Kidney epithelial cell (primary cell): Measurements from ENCODE around the gene FER. TPM values are rescaled to one million over a fixed set of nuclear protein-coding genes. Genes with fewer than 3 reads are reported as not detected.

Experiments
- DNase-seq: peaks from one replicate; pipeline ENCODE4 v3.0.0-alpha.2; 2010; ENCODE audit warnings: low read depth
- H3K27me3 ChIP-seq: 2 replicates; pipeline ENCODE4 v1.6.0; 2011; ENCODE audit warnings: low read length; ENCODE audit not compliant: control insufficient read depth, insufficient read depth
- H3K36me3 ChIP-seq: 2 replicates; pipeline ENCODE4 v1.5.1; 2011; ENCODE audit warnings: low read length; ENCODE audit not compliant: control insufficient read depth, insufficient read depth
- H3K4me3 ChIP-seq: 2 replicates; pipeline ENCODE4 v1.5.1; 2011; ENCODE audit warnings: low read depth, mild to moderate bottlenecking, control low read depth, low read length
- CTCF ChIP-seq: IDR thresholded peaks from 2 replicates; pipeline ENCODE4 v1.5.1; 2011; ENCODE audit warnings: mild to moderate bottlenecking, moderate library complexity, low read length, control low read depth, inconsistent platforms; ENCODE audit not compliant: insufficient read depth, poor library complexity, severe bottlenecking
- total RNA-seq: library from RNA; depleted of rRNA; stranded (reverse); fragments of >200 nt; gene quantifications from 2 replicates; pipeline ENCODE4 v1.2.3, GENCODE V29; 2015

Gene FER
- total RNA-seq, 1 donor from 2014 or later = 15.1 TPM

- Histone ChIP-seq H3K27me3 (no peaks in the 10 kb centered on the region), H3K36me3 (no peaks in the 10 kb centered on the region), H3K4me3 (no peak overlapping the region)
- no peak for TF ChIP-seq CTCF
- DNase-seq = no peak
Measured at GRCh38 chr5:109063223-109063622, 315.5 kb downstream of the FER start.

DNA sequence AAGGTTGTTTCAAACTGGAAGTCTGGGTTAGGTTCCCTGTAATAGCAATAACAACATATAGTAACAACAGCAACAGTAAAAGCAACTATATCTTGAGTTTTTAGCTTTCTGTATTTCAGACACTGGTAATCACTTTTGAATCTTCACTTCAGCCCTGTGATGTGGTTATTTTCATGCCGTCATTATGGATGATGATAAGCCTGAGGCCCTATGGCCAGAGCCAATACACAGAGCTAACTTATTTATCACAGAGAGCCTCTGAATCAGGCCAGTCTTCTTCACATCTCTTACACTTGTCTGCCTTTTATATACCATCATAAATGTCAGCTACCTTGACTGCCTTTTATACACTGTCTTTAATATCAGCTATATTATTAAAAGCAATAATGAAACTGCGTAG, 329.0 kb downstream of the FER start:
- Histone ChIP-seq H3K36me3 (no peaks in the 10 kb centered on the region), H3K27me3 (no peaks in the 10 kb centered on the region), H3K4me3 (no peak overlapping the region)
- no peak for TF ChIP-seq CTCF
- no peak for DNase-seq

DNA sequence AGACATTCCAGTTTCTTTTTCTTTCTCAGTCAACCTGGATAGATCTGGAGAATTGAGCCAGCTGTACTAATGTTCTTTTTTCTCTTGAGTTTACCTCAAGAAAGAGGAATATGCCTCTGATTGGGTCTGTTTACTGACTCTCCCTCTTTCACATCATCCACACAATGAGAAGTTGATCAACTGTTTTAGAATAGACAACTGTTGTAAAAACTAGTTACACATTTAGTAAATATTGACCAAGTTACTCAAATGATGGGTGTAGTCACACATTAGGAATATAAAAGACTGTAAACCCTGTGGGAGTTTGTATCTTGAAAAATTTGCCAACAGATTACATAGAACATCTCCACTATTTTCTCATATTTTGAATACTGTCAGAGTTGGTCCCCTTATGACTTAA, 330.8 kb downstream of the FER start:
- Histone ChIP-seq H3K4me3 (no peak overlapping the region), H3K27me3 (no peaks in the 10 kb centered on the region), H3K36me3 (no peaks in the 10 kb centered on the region)
- TF ChIP-seq CTCF = no peak
- no peak for DNase-seq

DNA sequence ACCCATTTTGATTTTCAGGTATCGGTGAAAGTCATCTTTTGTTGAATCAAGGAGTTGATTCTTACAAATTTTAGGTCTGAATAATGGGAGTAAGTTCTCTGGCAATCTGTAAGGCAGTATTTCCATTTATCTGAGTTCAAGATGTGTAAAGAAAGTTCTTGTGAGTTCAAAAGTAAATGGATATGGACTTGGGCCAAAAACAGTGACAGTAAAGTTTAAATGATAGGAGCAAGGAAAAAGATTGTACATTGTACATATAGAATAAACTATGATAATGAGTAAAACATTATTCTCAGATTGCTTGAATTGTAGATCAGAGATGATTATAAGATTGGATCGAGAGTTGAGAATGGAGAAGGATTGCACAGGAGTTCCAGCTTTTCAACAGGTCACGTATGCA, 332.8 kb downstream of the FER start:
- H3K27me3 ChIP-seq = no peaks in the 10 kb centered on the region
- TF ChIP-seq CTCF = no peak
- H3K36me3 ChIP-seq = no peaks in the 10 kb centered on the region
- no peak for DNase-seq
- H3K4me3 ChIP-seq = no peak overlapping the region

DNA sequence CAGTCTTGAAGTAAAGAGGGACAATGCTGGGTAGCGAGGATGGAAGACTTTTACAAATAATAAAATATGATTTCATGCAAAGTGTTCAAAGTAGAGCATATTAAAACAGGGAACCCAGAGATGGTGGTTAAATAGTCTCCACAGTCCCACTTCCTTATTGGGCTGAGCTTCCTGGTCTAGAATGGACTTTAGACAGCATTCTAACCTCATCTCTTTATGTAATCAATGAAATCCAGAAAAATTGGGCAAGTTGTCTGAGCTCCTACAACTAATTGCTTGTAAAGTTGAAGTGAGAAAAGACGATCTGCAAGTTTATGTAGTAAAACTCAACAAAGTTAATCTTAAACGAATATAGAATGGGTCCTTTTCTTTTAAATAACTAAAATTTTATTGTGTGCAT, 333.2 kb downstream of the FER start:
- DNase-seq = no peak
- Histone ChIP-seq H3K27me3 (no peaks in the 10 kb centered on the region), H3K4me3 (no peak overlapping the region), H3K36me3 (no peaks in the 10 kb centered on the region)
- no peak for TF ChIP-seq CTCF

- Histone ChIP-seq H3K27me3 (no peaks in the 10 kb centered on the region), H3K36me3 (no peaks in the 10 kb centered on the region), H3K4me3 (no peak overlapping the region)
- no peak for DNase-seq
- no peak for TF ChIP-seq CTCF
Measured at GRCh38 chr5:109083937-109084336, 336.2 kb downstream of the FER start.
